Kidney (tissue), 14 donors: Measurements from ENCODE around the gene MVD. TPM values are rescaled to one million over a fixed set of nuclear protein-coding genes. Genes with fewer than 3 reads are reported as not detected.

Source experiments
- DNase-seq, 5 donors: peaks; one replicate each; pipeline ENCODE4 v3.0.0-alpha.2; 2013 to 2020
- FAIRE-seq: peaks from 2 replicates; lab custom pipeline; 2012; peaks lifted over from hg19 to GRCh38; lab: Jason Lieb, UNC
- H3K27ac ChIP-seq, 2 donors: one replicate each; pipeline ENCODE4 v1.7.0; 2013; ENCODE audit warnings: low read depth in 2 of 2, low read length in 2 of 2, inconsistent platforms in 1 of 2
- H3K27me3 ChIP-seq: one replicate; pipeline ENCODE4 v1.7.1; 2013; ENCODE audit warnings: low read length, inconsistent platforms; ENCODE audit not compliant: control insufficient read depth, insufficient read depth
- H3K36me3 ChIP-seq, 3 donors: one replicate each; pipeline versions ENCODE4 v1.7.0 to v1.7.1; 2013; ENCODE audit warnings: low read length in 3 of 3, control low read depth in 1 of 3, inconsistent platforms in 1 of 3; ENCODE audit not compliant: insufficient read depth in 3 of 3, control insufficient read depth in 2 of 3
- H3K4me1 ChIP-seq, 3 donors: one replicate each; pipeline versions ENCODE4 v1.7.0 to v1.7.1; 2013; ENCODE audit warnings: low read length in 3 of 3, inconsistent platforms in 1 of 3, low read depth in 1 of 3; ENCODE audit not compliant: control insufficient read depth in 2 of 3, insufficient read depth in 2 of 3
- H3K4me3 ChIP-seq, 3 donors: one replicate each; pipeline versions ENCODE4 v1.7.0 to v1.8.1; 2013; ENCODE audit warnings: low read length in 3 of 3, control low read depth in 1 of 3, inconsistent platforms in 1 of 3
- H3K9ac ChIP-seq, 3 donors: one replicate each; pipeline versions ENCODE4 v1.7.0 to v1.7.1; 2013; ENCODE audit warnings: low read length in 3 of 3, control low read depth in 1 of 3, inconsistent platforms in 1 of 3
- H3K9me3 ChIP-seq, 3 donors: one replicate each; pipeline versions ENCODE4 v1.7.0 to v1.7.1; 2013; ENCODE audit warnings: low read length in 3 of 3, control low read depth in 1 of 3, inconsistent platforms in 1 of 3; ENCODE audit not compliant: control insufficient read depth in 2 of 3, insufficient read depth in 1 of 3
- intact Hi-C: fragments of 100-400 bp; cut with DNase I; formaldehyde crosslinking; loops from one replicate; pipeline ENCODE4 v1.11.1; 2022
- polyA plus RNA-seq: library from polyadenylated mRNA; stranded (reverse); fragments of 350-450 nt; fragmentation: Illumina TruSeq; extraction: RNeasy Lipid Tissue Mini Kit (QIAGEN cat#74804); gene quantifications from one replicate; pipeline ENCODE4 v1.2.3, GENCODE V29; 2014; ENCODE audit warnings: low read depth, low replicate concordance; ENCODE audit not compliant: insufficient read depth
- total RNA-seq: library from RNA; stranded (reverse); fragmentation: NEBNext Ultra II Directional; extraction: Animal tissue kit (Norgen Biotek cat#: 25700); gene quantifications from one replicate; pipeline ENCODE4 v1.2.1, GENCODE V29; 2021
- TF ChIP-seq, protein P1 (sequence below): IDR thresholded peaks from 3 replicates; pipeline ENCODE4 v1.5.1; 2012; ENCODE audit warnings: mild to moderate bottlenecking, moderate library complexity, borderline replicate concordance; ENCODE audit not compliant: insufficient read depth; ENCODE audit errors: extremely low read depth
- donor health status: control.
- donor health status: control.
- donor health status: control.
- donor health status: control.
- donor health status: control.
- donor health status: DM: yes; HTN: yes; CAD: no.
- donor health status: Normal renal cell carcinoma (clear cell type).

Gene MVD
- total and polyA plus RNA-seq, 2 donors from 2014 or later = 35.4 to 48.9 TPM

DNA sequence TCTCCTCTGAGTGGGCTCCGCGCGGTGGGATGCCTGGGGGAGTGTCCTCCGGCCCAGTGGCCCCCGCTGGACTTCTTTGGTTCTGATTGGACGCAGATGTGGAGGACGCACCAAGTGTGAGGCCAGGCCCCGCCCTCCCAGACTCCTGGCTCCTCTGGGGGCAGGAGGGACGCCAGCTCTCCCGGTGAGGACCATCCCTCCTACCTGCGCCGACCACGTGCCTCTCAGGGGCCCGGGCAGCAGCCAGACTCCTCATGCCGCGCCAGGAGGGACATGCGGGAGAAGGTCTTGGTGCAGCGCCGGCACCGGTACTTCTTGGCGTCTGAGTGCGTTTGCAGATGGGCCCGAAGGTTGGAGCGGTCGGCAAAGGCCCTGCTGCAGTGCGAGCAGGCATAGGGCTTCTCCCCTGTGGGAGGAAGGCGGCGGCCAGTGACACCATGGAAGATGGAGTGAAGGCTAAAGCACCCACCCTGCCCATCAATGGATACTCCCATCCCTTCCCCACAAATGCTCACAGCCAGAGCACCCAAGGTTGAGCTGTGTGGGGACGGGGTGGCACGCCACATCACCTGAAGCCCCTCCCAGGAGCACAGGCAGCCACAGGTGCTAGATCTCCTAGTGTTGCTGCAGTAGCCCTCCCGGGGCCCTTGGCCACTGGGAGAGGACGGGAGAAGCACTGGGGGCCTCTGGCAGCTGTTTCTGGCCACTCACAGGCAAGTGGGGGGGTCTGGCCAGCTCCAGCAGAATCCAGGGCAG lies 15.5 kb upstream of the MVD start:
- Histone ChIP-seq H3K9me3 (no peaks in the 10 kb centered on the region), H3K36me3 (no peaks in the 10 kb centered on the region), H3K9ac (no peak overlapping the region), H3K27ac (no peak overlapping the region), H3K27me3 (peaks cover 3% of the 10 kb centered on the region), H3K4me3 (no peak overlapping the region), H3K4me1 (peaks cover 0 to 2% (median 0%) of the 10 kb centered on the region in 3 donors)
- FAIRE-seq (no peak), DNase-seq (peak in 2 of 5 donors; percentile 16 to 73)
- TF ChIP-seq, protein P1, sequence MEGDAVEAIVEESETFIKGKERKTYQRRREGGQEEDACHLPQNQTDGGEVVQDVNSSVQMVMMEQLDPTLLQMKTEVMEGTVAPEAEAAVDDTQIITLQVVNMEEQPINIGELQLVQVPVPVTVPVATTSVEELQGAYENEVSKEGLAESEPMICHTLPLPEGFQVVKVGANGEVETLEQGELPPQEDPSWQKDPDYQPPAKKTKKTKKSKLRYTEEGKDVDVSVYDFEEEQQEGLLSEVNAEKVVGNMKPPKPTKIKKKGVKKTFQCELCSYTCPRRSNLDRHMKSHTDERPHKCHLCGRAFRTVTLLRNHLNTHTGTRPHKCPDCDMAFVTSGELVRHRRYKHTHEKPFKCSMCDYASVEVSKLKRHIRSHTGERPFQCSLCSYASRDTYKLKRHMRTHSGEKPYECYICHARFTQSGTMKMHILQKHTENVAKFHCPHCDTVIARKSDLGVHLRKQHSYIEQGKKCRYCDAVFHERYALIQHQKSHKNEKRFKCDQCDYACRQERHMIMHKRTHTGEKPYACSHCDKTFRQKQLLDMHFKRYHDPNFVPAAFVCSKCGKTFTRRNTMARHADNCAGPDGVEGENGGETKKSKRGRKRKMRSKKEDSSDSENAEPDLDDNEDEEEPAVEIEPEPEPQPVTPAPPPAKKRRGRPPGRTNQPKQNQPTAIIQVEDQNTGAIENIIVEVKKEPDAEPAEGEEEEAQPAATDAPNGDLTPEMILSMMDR = no peak
- intact Hi-C loops = no loop called here

DNA sequence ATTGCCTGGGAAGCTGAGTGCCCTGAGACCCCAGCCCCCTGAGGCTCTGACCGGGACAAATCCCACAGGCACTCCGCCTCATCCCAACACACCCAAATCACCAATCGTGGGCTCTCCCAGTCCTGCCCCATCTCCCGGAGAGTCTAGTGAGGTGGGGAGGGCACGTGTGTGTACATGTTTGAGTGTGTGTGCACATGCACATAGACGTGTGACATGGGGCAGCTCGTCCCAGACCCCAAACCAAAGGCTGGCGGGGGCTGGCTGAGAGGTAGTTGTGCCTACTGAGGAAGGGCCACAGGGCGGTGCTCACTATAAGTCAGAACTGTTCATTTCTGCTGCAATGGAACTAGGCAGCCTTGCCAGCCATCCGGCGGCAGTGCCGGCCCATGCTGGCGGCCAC lies 14.8 kb upstream of the MVD start:
- no peaks in the 10 kb centered on the region for H3K36me3 ChIP-seq
- TF ChIP-seq, protein P1 = no peak
- intact Hi-C loops = no loop called here
- no peak overlapping the region for H3K27ac ChIP-seq
- H3K4me3 ChIP-seq = no peak overlapping the region
- H3K9me3 ChIP-seq = no peaks in the 10 kb centered on the region
- no peak for FAIRE-seq
- DNase-seq = no peak
- H3K9ac ChIP-seq = no peak overlapping the region
- H3K4me1 ChIP-seq = peaks cover 0 to 2% (median 0%) of the 10 kb centered on the region in 3 donors
- H3K27me3 ChIP-seq = peaks cover 3% of the 10 kb centered on the region

DNA sequence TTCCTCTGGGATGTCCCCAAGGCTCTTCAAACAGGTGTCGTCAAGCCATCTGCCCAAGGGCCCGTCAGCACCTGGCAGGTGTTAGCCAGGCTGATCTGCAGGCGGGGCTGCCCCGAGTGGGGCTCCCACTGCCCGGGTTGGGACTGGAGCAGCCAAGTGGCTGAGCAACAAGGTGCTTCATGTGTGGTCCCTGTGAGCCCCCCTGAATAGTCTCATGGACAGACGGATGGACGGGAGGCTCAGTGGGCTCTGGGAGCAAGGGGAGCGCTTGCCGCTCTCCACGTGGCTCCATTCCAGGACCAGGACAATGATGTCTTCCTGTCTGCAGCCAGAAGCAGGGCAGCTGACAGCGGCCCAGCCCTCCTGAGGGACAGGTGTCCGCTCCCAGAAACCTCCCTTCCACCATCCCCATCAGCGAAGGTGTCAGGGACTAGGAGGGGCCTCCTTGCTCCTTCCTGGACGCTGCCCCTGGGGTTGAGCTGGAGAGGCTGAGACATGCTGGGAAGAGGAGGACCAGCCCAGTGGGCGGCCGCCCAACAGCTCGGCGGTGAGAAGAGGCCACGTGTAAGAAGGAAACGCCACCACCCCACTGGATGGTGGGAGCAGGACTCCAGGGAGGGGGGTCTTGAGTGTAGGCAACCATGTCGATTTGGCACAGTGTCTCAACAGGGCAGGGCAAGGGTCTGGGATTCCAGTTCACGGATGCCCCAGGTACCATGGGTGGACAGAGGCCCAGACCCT lies 13.8 kb upstream of the MVD start:
- Histone ChIP-seq H3K27ac (no peak overlapping the region), H3K9me3 (no peaks in the 10 kb centered on the region), H3K36me3 (no peaks in the 10 kb centered on the region), H3K27me3 (peaks cover 2% of the 10 kb centered on the region), H3K4me1 (peaks cover 0 to 2% (median 0%) of the 10 kb centered on the region in 3 donors), H3K4me3 (no peak overlapping the region), H3K9ac (no peak overlapping the region)
- FAIRE-seq (no peak), DNase-seq (no peak)
- intact Hi-C loops = no loop called here
- TF ChIP-seq, protein P1 = no peak
